Stimulated activated CD8-positive, alpha-beta memory T cell treated with anti-CD3 and anti-CD28 coated beads, Interleukin-15, amount 100 ng/mL, for 1 hour (primary cell): ENCODE measurements around the gene ARHGAP42.

ENCODE experiments used
- DNase-seq: peaks from one replicate; pipeline ENCODE4 v3.0.0-alpha.2; 2020; ENCODE audit warnings: low read depth

ARHGAP42 gene

GRCh38 chr11:101022256-101022655 lies 335.2 kb downstream of the ARHGAP42 start:
- DNase-seq, result no peak

- DNase-seq, result no peak
Measured at GRCh38 chr11:101028644-101029043, 341.6 kb downstream of the ARHGAP42 start.

- DNase-seq, result no peak
Measured at GRCh38 chr11:101030015-101030414, 342.9 kb downstream of the ARHGAP42 start.

- no peak for DNase-seq
Measured at GRCh38 chr11:101030692-101031091, 343.6 kb downstream of the ARHGAP42 start.

- no peak for DNase-seq
Measured at GRCh38 chr11:101031713-101032112, 344.6 kb downstream of the ARHGAP42 start.

GRCh38 chr11:101032991-101033390 lies 345.9 kb downstream of the ARHGAP42 start:
- DNase-seq, result no peak

- DNase-seq, result no peak
Measured at GRCh38 chr11:101034076-101034475, 347.0 kb downstream of the ARHGAP42 start.

- DNase-seq, result no peak
Measured at GRCh38 chr11:101035872-101036271, 348.8 kb downstream of the ARHGAP42 start.
